GM23338 (cell line): ENCODE data around the gene ARHGAP1. TPM values are rescaled to one million over a fixed set of nuclear protein-coding genes. Genes with fewer than 3 reads are reported as not detected.
A peak's percentile ranks its signal among the peaks of the same experiment; 100 is the strongest.

Experiments used
- ATAC-seq: fragments of 200-7000 bp; cut with Tn5 transposase; 3 replicates; pipeline ENCODE4 v1.9.1; 2020
- DNase-seq: peaks from one replicate; pipeline ENCODE4 v3.0.0-alpha.2; 2015; ENCODE audit warnings: low spot score
- H2AFZ ChIP-seq: fragments of 200-600 bp; sonication (generic); 2 replicates; pipeline ENCODE4 v1.8.0; 2016; ENCODE audit warnings: antibody characterized with exemption, mild to moderate bottlenecking, moderate library complexity
- H3F3A ChIP-seq: fragments of 200-600 bp; sonication (generic); replicated peaks from 2 replicates; pipeline ENCODE4 v1.8.0; 2017; ENCODE audit warnings: antibody characterized with exemption, mixed run types, low read depth
- H3K27ac ChIP-seq: fragments of 200-600 bp; sonication (generic); 2 replicates; pipeline ENCODE4 v1.6.1; 2016; ENCODE audit warnings: low read depth
- H3K27me3 ChIP-seq: fragments of 200-600 bp; sonication (generic); 2 replicates; pipeline ENCODE4 v1.8.0; 2016; ENCODE audit warnings: mild to moderate bottlenecking, mixed run types, moderate library complexity; ENCODE audit not compliant: insufficient read depth
- H3K36me3 ChIP-seq: fragments of 200-600 bp; sonication (generic); 2 replicates; pipeline ENCODE4 v1.8.0; 2016; ENCODE audit warnings: mild to moderate bottlenecking; ENCODE audit not compliant: insufficient read depth
- H3K4me1 ChIP-seq: fragments of 200-600 bp; sonication (generic); 2 replicates; pipeline ENCODE4 v1.8.0; 2016; ENCODE audit warnings: mild to moderate bottlenecking, moderate library complexity; ENCODE audit not compliant: insufficient read depth
- H3K4me2 ChIP-seq: fragments of 200-600 bp; sonication (generic); 2 replicates; pipeline ENCODE4 v1.7.1; 2017; ENCODE audit warnings: mixed run types
- H3K4me3 ChIP-seq: fragments of 200-600 bp; sonication (generic); 2 replicates; pipeline ENCODE4 v1.6.1; 2016; ENCODE audit warnings: mixed run types
- H3K79me2 ChIP-seq: fragments of 200-600 bp; sonication (generic); replicated peaks from 2 replicates; pipeline ENCODE4 v1.8.0; 2017; ENCODE audit warnings: mild to moderate bottlenecking; ENCODE audit not compliant: insufficient read depth
- H3K9me2 ChIP-seq: fragments of 200-600 bp; sonication (generic); 2 replicates; pipeline ENCODE4 v1.8.0; 2017; ENCODE audit not compliant: insufficient read depth
- H4K20me1 ChIP-seq: fragments of 200-600 bp; sonication (generic); replicated peaks from 2 replicates; pipeline ENCODE4 v1.8.0; 2017; ENCODE audit warnings: mild to moderate bottlenecking; ENCODE audit not compliant: insufficient read depth
- H3K27ac Mint-ChIP-seq: 2 replicates; pipeline ENCODE4 v1.8.0; 2020; ENCODE audit warnings: inconsistent platforms, mild to moderate bottlenecking, moderate library complexity, mixed read lengths
- H3K27me3 Mint-ChIP-seq: 3 replicates; pipeline ENCODE4 v1.8.0; 2022; ENCODE audit warnings: low read depth, mild to moderate bottlenecking, moderate library complexity, mixed read lengths, inconsistent platforms; ENCODE audit not compliant: insufficient read depth, poor library complexity
- H3K36me3 Mint-ChIP-seq: 3 replicates; pipeline ENCODE4 v1.8.0; 2021; ENCODE audit warnings: low read depth, mild to moderate bottlenecking, inconsistent platforms, moderate library complexity, mixed read lengths
- H3K4me1 Mint-ChIP-seq: 3 replicates; pipeline ENCODE4 v1.8.0; 2020; ENCODE audit warnings: mild to moderate bottlenecking, inconsistent platforms, mixed read lengths
- H3K4me3 Mint-ChIP-seq: 3 replicates; pipeline ENCODE4 v1.8.0; 2021; ENCODE audit warnings: moderate library complexity, mild to moderate bottlenecking, inconsistent platforms, mixed read lengths
- H3K9me3 Mint-ChIP-seq: 3 replicates; pipeline ENCODE4 v1.8.0; 2020; ENCODE audit warnings: moderate library complexity, mild to moderate bottlenecking, inconsistent platforms, mixed read lengths
- CREB1 ChIP-seq: fragments of 250-450 bp; sonication (Bioruptor Pico); IDR thresholded peaks from 2 replicates; pipeline ENCODE4 v1.5.0; 2020; ENCODE audit warnings: low read depth, mild to moderate bottlenecking, moderate library complexity
- CTCF ChIP-seq, 2 experiments: fragments of 200-600 bp in 1 of 2; sonication (generic) in 1 of 2; conservative IDR thresholded peaks; 2 replicates each; pipeline versions ENCODE4 v1.5.1 to v1.6.1; 2016 to 2017; ENCODE audit warnings: antibody characterized with exemption in 2 of 2, low read depth in 2 of 2, mild to moderate bottlenecking in 2 of 2, moderate library complexity in 1 of 2
- ETS1 ChIP-seq: IDR thresholded peaks from 2 replicates; pipeline ENCODE4 v1.6.1; 2016; ENCODE audit warnings: antibody characterized with exemption
- EZH2 ChIP-seq: fragments of 200-600 bp; sonication (generic); IDR thresholded peaks from one replicate; pipeline ENCODE4 v1.8.0; 2017; ENCODE audit warnings: antibody characterized with exemption, mild to moderate bottlenecking, low read depth; ENCODE audit not compliant: unreplicated experiment
- EZH2phosphoT487 ChIP-seq: fragments of 200-600 bp; sonication (generic); IDR thresholded peaks from one replicate; pipeline ENCODE4 v1.8.1; 2018; ENCODE audit warnings: antibody characterized with exemption; ENCODE audit not compliant: unreplicated experiment
- JUNB ChIP-seq: IDR thresholded peaks from one replicate; pipeline ENCODE4 v1.6.1; 2016; ENCODE audit warnings: antibody characterized with exemption; ENCODE audit not compliant: unreplicated experiment
- NANOG ChIP-seq: IDR thresholded peaks from 2 replicates; pipeline ENCODE4 v1.6.1; 2016; ENCODE audit warnings: antibody characterized with exemption, borderline replicate concordance
- POLR2AphosphoS5 ChIP-seq: IDR thresholded peaks from 2 replicates; pipeline ENCODE4 v1.6.1; 2016; ENCODE audit warnings: antibody characterized with exemption, low read depth
- REST ChIP-seq: IDR thresholded peaks from one replicate; pipeline ENCODE4 v1.6.1; 2018; ENCODE audit warnings: antibody characterized with exemption; ENCODE audit not compliant: unreplicated experiment
- STAT1 ChIP-seq: IDR thresholded peaks from one replicate; pipeline ENCODE4 v1.6.1; 2016; ENCODE audit warnings: antibody characterized with exemption; ENCODE audit not compliant: unreplicated experiment
- ZNF114 ChIP-seq: fragments of 250-450 bp; sonication (Bioruptor Pico); IDR thresholded peaks from 2 replicates; pipeline ENCODE4 v1.5.0; 2020; ENCODE audit warnings: mild to moderate bottlenecking, moderate library complexity
- ZNF331 ChIP-seq: fragments of 250-450 bp; sonication (Bioruptor Pico); IDR thresholded peaks from 2 replicates; pipeline ENCODE4 v1.5.0; 2020; ENCODE audit warnings: low read depth, mild to moderate bottlenecking, moderate library complexity
- ZNF462 ChIP-seq: fragments of 250-450 bp; sonication (Bioruptor Pico); IDR thresholded peaks from 2 replicates; pipeline ENCODE4 v1.5.0; 2020; ENCODE audit warnings: mild to moderate bottlenecking, moderate library complexity
- polyA plus RNA-seq: library from polyadenylated mRNA; unstranded; fragments of >200 nt; fragmentation: Nextera tagmentation; extraction: Ambion mirVana; gene quantifications from 2 replicates; pipeline ENCODE4 v1.2.1, GENCODE V29; 2016
- total RNA-seq: library from RNA; depleted of rRNA; stranded (reverse); fragments of >200 nt; shearing (Covaris generic); gene quantifications from 2 replicates; pipeline ENCODE4 v1.2.3, GENCODE V29; 2014

Gene ARHGAP1
- total and polyA plus RNA-seq, 2 experiments from 2014 or later, result 23.4 to 38.1 TPM

GRCh38 chr11:46721286-46721685 is 20.9 kb upstream of the ARHGAP1 start:
- TF ChIP-seq JUNB (no peak), EZH2 (no peak), ETS1 (no peak), ZNF462 (CRISPR knock-in tag) (no peak), CTCF (conservative IDR thresholded peaks at IDR 0.05; ENCODE audit: low read depth in 2 of 2) (no peak), STAT1 (no peak), ZNF331 (CRISPR knock-in tag) (no peak), POLR2AphosphoS5 (no peak), ZNF114 (CRISPR knock-in tag) (no peak), REST (no peak), CREB1 (CRISPR knock-in tag) (no peak), EZH2phosphoT487 (no peak), NANOG (no peak)
- no peak overlapping the region for H3K4me3 ChIP-seq
- no peak overlapping the region for H3K4me3 Mint-ChIP-seq
- DNase-seq (no peak), ATAC-seq (no peak)
- no peaks in the 10 kb centered on the region for H3K27me3 ChIP-seq
- no peaks in the 10 kb centered on the region for H3K9me2 ChIP-seq
- peak overlapping the region; percentile 14; the same call in 1 of the 2 replicates for H2AFZ ChIP-seq
- H4K20me1 ChIP-seq, result no peaks in the 10 kb centered on the region
- H3F3A ChIP-seq, result no peaks in the 10 kb centered on the region
- H3K4me2 ChIP-seq, result no peak overlapping the region
- no peaks in the 10 kb centered on the region; the same call in 2 of the 3 replicates for H3K9me3 Mint-ChIP-seq
- no peaks in the 10 kb centered on the region for H3K36me3 Mint-ChIP-seq
- peaks cover 10% of the 10 kb centered on the region for H3K4me1 Mint-ChIP-seq
- no peaks in the 10 kb centered on the region for H3K79me2 ChIP-seq
- H3K27ac ChIP-seq, result no peak overlapping the region
- H3K4me1 ChIP-seq, result no peaks in the 10 kb centered on the region
- peaks cover 12% of the 10 kb centered on the region for H3K27me3 Mint-ChIP-seq
- H3K36me3 ChIP-seq, result no peaks in the 10 kb centered on the region
- H3K27ac Mint-ChIP-seq, result no peak overlapping the region
